Esophagus squamous epithelium (tissue), 4 donors: ENCODE data around the gene TMIGD3.

Experiments used
- CTCF ChIP-seq, 6 experiments: fragments of 450-650 bp in 4 of 6; fragments of 200-600 bp in 2 of 6; sonication (generic) in 2 of 6; IDR thresholded peaks; one replicate each; pipeline ENCODE4 v1.5.1; 2016 to 2019; ENCODE audit warnings: antibody characterized with exemption in 6 of 6, mild to moderate bottlenecking in 4 of 6, moderate library complexity in 4 of 6
- POLR2A ChIP-seq, 4 donors: fragments of 450-650 bp; IDR thresholded peaks; one replicate each; pipeline ENCODE4 v1.6.1; 2017; ENCODE audit warnings: antibody characterized with exemption in 4 of 4, mild to moderate bottlenecking in 4 of 4, moderate library complexity in 3 of 4

DNA sequence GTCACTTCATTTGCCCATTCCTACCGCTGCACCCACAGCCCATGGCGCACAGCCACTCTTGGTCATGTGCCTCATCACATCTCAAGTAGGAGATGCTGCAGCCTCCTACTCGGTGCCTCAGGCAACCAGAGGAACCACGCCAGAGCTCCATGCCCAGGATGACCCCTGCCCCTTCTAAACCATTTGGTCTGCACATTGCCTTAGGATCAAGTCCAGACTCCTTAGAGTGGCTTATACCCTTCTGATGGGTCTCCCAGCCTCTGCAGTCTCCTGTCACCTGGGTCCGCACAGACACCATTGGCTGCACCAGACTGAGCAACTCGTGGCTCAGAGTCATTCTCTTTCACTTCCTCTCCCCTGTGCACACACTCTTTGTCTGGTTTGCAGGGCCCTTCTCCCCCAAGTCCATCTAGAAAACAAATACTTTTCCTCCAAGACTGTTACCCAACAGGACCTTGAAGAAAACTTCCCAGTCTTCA, 2.2 kb upstream of the TMIGD3 start:
- no peak for TF ChIP-seq CTCF (IDR thresholded peaks at IDR 0.05)
- TF ChIP-seq POLR2A (IDR thresholded peaks at IDR 0.05): peak in 1 of 4 donors; percentile 41
